HG03565 (cell line): ENCODE data around the gene GPR3.
"Not testable (repeated sequence)": the region's sequence is repeated elsewhere in the genome, so short reads cannot be mapped to it uniquely, and the experiment has no call there.

Source experiments
- ATAC-seq: cut with Tn5 transposase; IDR thresholded peaks from one replicate; pipeline ENCODE4 v1.9.1; 2021; ENCODE audit warnings: mild to moderate bottlenecking, moderate library complexity; ENCODE audit not compliant: unreplicated experiment

The GPR3 gene

DNA sequence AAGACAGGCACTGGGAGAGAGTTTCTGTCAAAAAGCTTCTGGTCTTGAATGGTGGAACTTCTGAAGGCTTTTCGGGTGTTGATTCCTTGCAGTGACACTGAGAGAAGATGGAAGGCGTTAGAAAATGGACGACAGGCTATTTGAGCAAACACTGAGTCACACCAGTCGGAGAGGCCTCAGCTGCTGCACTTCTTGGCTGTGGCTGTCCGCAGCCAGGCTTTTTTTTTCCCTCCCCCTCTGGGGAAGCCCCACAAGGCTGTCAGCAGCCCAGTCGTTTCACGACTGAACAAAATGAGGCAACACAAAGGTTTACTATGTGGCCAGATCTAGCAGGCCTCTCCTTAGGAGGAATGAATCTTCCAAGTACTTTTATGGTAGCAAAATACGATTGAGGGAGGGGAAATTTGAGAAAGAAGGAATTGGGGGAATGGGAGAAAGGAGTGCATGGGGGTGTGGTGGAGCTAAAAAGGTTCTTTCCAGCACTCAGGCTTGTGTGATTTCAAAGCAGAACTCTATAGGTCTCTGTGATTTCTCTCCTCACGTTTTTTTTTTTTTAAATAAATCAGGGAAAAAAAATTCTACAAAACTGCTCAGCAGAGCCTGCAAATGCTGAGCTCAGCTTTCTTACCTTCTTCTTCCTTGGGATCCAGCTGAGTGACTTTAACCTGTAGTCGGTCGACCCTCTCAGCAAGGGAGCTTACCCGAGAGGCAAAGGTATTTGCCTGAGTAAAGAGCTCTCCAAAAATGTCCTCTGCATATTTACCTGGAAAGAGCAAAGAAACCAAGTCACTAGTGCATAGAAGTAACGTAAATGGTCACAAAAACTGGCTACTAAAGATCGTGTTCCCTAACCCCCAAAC, 26.1 kb downstream of the GPR3 start:
- peak; percentile 82 for ATAC-seq

- no peak for ATAC-seq
Observed at GRCh38 chr1:27423709-27424108, 31.3 kb downstream of the GPR3 start.

DNA sequence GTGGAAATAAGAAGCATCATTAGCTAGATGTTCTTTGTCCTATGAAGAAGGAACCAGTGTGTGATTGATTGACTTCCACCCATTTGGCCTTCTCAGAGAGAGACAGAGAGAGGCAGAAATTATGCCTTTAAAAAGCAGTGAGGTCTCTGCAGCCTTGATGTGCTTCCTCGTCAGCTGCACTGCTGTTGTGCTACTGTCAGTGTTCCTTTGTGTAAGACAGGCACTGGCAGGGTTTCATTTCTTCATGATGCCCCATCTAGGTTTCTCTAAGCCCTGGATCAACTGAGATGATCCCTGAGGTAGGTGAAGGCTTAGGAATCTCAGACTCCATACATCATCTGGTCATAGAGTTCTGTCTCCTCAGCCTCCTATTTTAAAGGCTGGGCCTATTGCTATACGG, 34.9 kb downstream of the GPR3 start:
- no peak for ATAC-seq

DNA sequence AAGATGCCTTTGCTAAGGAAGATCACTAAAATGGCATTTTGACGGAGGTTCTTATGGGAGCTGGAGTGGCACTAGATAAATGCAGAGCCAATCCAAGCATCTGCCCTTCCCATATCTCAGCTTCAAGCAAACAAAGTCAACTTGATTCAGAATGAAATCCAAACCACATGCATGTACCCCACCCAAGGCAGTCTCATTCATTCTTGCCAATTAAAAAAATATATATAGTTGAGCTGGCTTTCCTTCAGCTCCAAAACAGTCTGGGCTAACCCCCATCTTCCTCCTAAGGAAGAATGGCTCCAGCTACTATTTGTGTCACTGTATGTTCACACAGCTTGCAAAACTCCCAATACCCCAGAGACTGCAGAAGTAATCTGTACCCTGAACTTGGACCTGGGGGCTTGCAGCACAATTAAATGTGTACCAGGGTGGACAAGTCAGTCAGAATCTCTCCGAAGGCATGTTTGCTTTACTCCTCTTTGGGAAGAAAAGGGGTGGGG, 35.4 kb downstream of the GPR3 start:
- no peak for ATAC-seq

DNA sequence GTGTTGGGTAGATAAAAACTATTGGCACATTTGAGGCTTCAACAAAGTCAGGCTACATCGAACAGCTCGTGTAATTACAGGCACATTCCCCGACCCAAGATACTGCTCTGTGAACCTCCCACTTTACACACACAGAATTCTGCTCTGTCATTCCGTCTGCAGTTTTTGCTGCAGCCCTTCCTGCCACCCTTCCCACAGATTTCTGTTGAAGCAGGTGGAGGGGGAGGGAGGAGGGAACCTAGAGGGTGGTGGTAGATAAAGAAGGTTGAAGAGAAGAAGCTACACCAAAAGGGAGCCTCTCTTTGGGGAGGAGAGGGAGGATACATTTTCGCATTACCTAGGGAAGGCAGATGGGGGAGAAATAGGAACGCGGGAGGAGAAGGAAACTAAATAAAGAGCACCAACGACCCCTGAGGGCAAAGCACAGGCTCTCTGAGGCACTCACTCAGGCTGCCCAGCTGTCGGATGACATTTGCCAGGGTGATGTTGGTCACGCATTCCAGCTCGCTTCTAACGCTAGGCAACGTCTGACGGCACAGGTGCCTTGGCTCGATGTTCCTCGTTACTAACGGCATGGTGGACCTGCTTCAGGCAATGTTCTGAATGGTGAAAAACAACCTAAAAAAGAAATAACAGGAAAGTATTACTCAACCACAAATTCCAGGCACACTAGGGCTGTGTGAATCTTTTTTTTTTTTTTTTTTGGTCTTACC, 36.0 kb downstream of the GPR3 start:
- ATAC-seq, result no peak

DNA sequence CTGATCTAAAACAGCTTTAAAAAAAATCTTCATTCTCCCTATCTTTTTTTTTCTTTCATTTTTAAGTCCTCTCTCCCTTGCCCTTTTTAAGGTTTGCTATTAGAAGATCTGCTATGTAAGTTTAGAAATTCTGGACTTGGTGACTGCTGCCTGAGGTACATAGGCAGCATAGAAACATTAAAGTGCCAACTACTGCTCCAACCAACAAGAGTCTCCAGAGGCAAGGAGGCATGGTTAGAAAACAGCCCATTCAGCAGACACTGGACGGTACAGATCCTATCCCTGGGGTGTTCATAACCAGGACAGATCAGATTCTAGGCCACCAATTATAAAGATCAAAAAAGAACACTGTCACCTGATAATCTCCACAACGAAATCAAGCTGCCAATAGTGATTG, 36.6 kb downstream of the GPR3 start:
- ATAC-seq, result no peak

- ATAC-seq, result no peak
Observed at GRCh38 chr1:27430903-27431600, 38.6 kb downstream of the GPR3 start.

GRCh38 chr1:27431601-27431940, 39.1 kb downstream of the GPR3 start:
- ATAC-seq, result no peak

DNA sequence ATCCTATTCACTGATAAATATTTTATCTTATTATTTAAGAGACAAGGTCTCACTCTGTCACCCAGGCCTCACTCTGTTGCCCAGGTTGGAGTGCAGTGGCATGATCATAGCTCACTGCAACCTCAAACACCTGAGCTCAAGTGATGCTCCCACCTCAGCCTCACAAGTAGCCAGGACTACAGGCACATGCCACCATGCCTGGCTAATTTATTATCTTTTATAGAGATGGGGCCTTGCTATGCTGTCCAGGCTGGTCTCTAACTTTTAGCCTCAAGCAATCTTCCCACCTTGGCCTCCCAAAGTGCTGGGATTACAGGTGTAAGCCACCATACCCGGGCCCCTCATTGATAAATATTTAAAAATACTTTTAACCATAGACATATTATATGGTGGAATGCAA, 40.3 kb downstream of the GPR3 start:
- ATAC-seq, result not testable (repeated sequence)

DNA sequence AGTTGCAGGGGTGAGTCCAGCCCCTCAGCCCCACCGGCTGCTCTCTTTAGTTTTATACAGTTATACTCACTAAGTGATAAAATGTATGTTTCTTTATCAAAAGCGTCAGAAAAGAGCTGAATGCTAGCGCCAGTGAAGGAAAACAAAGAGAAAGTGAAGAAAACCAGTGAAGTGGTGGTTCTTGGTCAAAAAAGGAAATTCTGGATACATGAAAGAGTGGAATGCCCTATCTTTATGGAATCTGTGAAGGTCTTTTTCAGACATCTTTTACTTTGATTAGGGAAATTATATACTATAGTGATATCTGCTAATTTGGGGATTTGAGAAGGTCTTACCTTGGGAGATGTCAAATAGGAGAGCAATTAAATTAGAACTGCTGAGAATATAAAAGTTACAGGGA, 41.3 kb downstream of the GPR3 start:
- ATAC-seq, result no peak

GRCh38 chr1:27435566-27436203, 43.3 kb downstream of the GPR3 start:
- ATAC-seq, result no peak

DNA sequence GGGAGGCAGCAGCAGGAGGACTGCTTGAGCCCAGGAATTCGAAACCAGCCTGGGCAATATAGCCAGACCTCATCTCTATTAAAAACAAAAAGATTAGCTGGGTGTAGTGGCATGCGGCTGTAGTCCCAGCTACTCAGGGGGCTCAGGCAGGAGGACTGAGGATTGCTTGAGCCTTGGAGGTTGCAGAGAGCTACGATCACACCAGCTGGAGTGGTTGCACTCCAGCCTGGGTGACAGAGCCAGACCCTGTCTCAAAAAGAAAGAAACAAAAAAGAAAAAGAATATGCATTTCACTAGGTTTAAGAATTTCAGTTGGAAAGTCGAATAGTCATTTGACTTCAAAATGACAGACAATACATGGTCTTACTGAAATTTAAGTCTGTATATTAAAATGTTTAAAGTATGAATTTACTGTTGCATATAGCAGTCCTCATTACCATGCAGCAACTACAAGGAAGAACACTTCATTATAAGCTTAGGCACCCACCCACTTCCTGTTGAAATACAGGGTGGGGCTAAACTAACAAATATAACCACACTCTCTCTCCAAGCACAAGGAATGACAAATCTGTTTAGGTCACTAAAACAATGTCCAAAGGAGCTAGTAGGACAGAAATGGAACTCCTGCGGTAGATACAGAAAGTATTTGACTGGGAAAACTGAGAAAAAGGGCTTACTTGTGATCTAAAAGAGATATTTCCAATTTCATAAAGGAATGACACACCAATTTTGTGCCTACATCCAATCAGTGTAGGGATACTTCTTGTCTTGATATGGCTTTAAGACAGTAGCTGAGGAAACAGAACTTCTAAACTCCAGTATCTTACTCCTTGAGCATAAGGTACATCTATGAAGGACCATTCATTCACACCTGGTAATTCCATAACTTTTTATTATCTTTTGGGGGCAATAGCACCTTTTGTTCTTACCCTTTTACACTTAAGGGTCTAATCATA, 44.1 kb downstream of the GPR3 start:
- no peak for ATAC-seq

DNA sequence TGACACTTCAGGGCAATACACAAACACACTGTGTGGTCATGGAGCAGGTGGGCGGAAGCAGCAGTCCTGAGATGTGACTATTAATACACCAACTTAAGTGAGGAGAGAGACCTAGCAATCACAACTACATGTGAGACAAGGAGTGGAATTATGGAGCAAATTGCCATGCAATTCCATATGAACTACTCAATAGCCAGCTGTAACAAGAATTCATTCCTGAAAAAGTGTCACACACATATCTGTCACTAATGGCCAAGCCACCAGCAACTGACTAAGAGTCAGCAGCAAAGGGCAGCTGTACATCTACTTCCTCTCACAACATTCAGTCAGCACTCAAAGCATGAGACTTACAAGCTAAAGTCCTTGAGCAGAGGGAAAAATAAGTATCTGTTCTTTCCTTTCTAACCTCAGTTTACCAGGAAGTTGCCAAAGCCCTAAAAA, 46.2 kb downstream of the GPR3 start:
- ATAC-seq, result no peak

DNA sequence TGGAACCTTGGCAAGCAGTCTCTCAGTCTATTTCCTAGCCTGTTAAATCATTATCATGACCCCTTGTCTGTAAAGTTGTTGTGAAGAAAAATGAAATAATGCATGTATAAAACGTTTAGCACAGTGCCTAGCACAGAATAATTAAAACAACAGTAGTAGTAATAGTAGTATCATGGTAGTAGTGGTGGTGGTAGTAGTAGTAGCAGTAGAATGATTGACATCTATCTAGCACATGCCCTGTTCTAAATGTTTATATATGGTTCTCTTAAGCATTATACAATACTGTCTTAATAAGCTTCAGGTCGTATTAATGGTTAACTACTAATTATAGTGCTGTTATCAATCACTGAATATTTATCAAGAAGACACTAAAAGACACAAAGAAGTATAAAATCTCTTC, 46.7 kb downstream of the GPR3 start:
- ATAC-seq, result no peak

GRCh38 chr1:27444632-27445031, 52.2 kb downstream of the GPR3 start:
- no peak for ATAC-seq
